Measurements from ENCODE around the gene ZCCHC10. TPM values are rescaled to one million over a fixed set of nuclear protein-coding genes. Genes with fewer than 3 reads are reported as not detected.

The ZCCHC10 gene
- 18.5 TPM for total RNA-seq
- long read RNA-seq, transcript ZCCHC10-201 (4 exons, 2,178 nt) = major isoform, 17 of 31 reads
- long read RNA-seq, transcript ZCCHC10-207 (5 exons, 1,070 nt) = minor isoform, 6 of 31 reads
- long read RNA-seq, partial matches to known transcripts = 5 of 31 reads
- long read RNA-seq, other reads (novel, unspliced or antisense) = 2 of 31 reads

- TF ChIP-seq CTCF (IDR thresholded peaks at IDR 0.05) = no peak
- H3K27me3 ChIP-seq (ENCODE audit: low read depth) = no peaks in the 10 kb centered on the region
- no peaks in the 10 kb centered on the region for H3K9me3 ChIP-seq
- peaks cover 21% of the 10 kb centered on the region for H3K4me1 ChIP-seq
- intact Hi-C loops (cut with DNase I) = no loop called here
- peak within 1 kb of the TSS; percentile 94 for H3K27ac ChIP-seq
- peaks cover 14% of the 10 kb centered on the region for H3K36me3 ChIP-seq
- DNase-seq (peak; percentile 95), ATAC-seq (peak; percentile 99 to 100)
- peak within 1 kb of the TSS; percentile 95 for H3K4me3 ChIP-seq
Measured at GRCh38 chr5:133025804-133026663, at the start of gene ZCCHC10. TSS of gene ZCCHC10 (minus strand) at chr5:133026549. CDS start at chr5:133026537, 12 bp downstream.

- no peaks in the 10 kb centered on the region for H3K4me1 ChIP-seq
- TF ChIP-seq CTCF (IDR thresholded peaks at IDR 0.05) = no peak
- no peak overlapping the region for H3K27ac ChIP-seq
- DNase-seq (no peak), ATAC-seq (no peak)
- no peaks in the 10 kb centered on the region for H3K9me3 ChIP-seq
- H3K36me3 ChIP-seq = peaks cover 75% of the 10 kb centered on the region
- no peaks in the 10 kb centered on the region for H3K27me3 ChIP-seq (ENCODE audit: low read depth)
- no peak overlapping the region for H3K4me3 ChIP-seq
- intact Hi-C loops (cut with DNase I) = no loop called here
Measured at GRCh38 chr5:133075572-133076536, 49.5 kb upstream of the ZCCHC10 start.

- intact Hi-C loops (cut with DNase I) = no loop called here
- DNase-seq (no peak), ATAC-seq (no peak)
- no peak for TF ChIP-seq CTCF (IDR thresholded peaks at IDR 0.05)
- Histone ChIP-seq H3K4me1 (no peaks in the 10 kb centered on the region), H3K9me3 (no peaks in the 10 kb centered on the region), H3K27ac (no peak overlapping the region), H3K4me3 (no peak overlapping the region), H3K27me3 (ENCODE audit: low read depth) (no peaks in the 10 kb centered on the region), H3K36me3 (peaks cover 94% of the 10 kb centered on the region)
Measured at GRCh38 chr5:133072021-133072420, 45.7 kb upstream of the ZCCHC10 start.

GRCh38 chr5:133066045-133066444 lies 39.7 kb upstream of the ZCCHC10 start:
- H3K4me1 ChIP-seq = no peaks in the 10 kb centered on the region
- peaks cover 62% of the 10 kb centered on the region for H3K36me3 ChIP-seq
- no peak overlapping the region for H3K4me3 ChIP-seq
- no peak for TF ChIP-seq CTCF (IDR thresholded peaks at IDR 0.05)
- ATAC-seq (no peak), DNase-seq (no peak)
- no peaks in the 10 kb centered on the region for H3K27me3 ChIP-seq (ENCODE audit: low read depth)
- no peaks in the 10 kb centered on the region for H3K9me3 ChIP-seq
- H3K27ac ChIP-seq = no peak overlapping the region
- intact Hi-C loops (cut with DNase I) = no loop called here

GRCh38 chr5:133065471-133065870 lies 39.1 kb upstream of the ZCCHC10 start:
- no peak for ATAC-seq
- Histone ChIP-seq H3K36me3 (peaks cover 56% of the 10 kb centered on the region), H3K4me3 (no peak overlapping the region), H3K27ac (no peak overlapping the region), H3K27me3 (ENCODE audit: low read depth) (no peaks in the 10 kb centered on the region), H3K4me1 (no peaks in the 10 kb centered on the region), H3K9me3 (no peaks in the 10 kb centered on the region)
- DNase-seq = no peak
- intact Hi-C loops (cut with DNase I) = no loop called here
- TF ChIP-seq CTCF (IDR thresholded peaks at IDR 0.05) = no peak
